Karpas-422 (cell line): ENCODE results near the gene DNAJB6. TPM values are rescaled to one million over a fixed set of nuclear protein-coding genes. Genes with fewer than 3 reads are reported as not detected.
A peak's percentile ranks its signal among the peaks of the same experiment; 100 is the strongest.
"Not testable (repeated sequence)": the region's sequence is repeated elsewhere in the genome, so short reads cannot be mapped to it uniquely, and the experiment has no call there.

Experiments
- DNase-seq: peaks from one replicate; pipeline ENCODE4 v3.0.0-alpha.2; 2015
- H2AFZ ChIP-seq: fragments of 200-600 bp; sonication (generic); 2 replicates; pipeline ENCODE4 v1.6.1; 2014; ENCODE audit warnings: antibody characterized with exemption, low read length, mixed read lengths
- H3K27ac ChIP-seq: fragments of 200-600 bp; sonication (generic); 2 replicates; pipeline ENCODE4 v1.5.1; 2014; ENCODE audit warnings: mild to moderate bottlenecking, low read length, moderate library complexity
- H3K27me3 ChIP-seq: fragments of 200-600 bp; sonication (generic); 2 replicates; pipeline ENCODE4 v1.6.1; 2014; ENCODE audit warnings: low read length, mixed read lengths
- H3K36me3 ChIP-seq: fragments of 200-600 bp; sonication (generic); 2 replicates; pipeline ENCODE4 v1.6.1; 2014; ENCODE audit warnings: low read length, mixed read lengths; ENCODE audit not compliant: insufficient read depth
- H3K4me1 ChIP-seq: fragments of 200-600 bp; sonication (generic); 2 replicates; pipeline ENCODE4 v1.6.1; 2014; ENCODE audit warnings: mild to moderate bottlenecking, low read length, mixed read lengths
- H3K4me2 ChIP-seq: fragments of 200-600 bp; sonication (generic); 2 replicates; pipeline ENCODE4 v1.6.1; 2014; ENCODE audit warnings: low read length, low read depth, mild to moderate bottlenecking; ENCODE audit not compliant: poor library complexity, severe bottlenecking
- H3K4me3 ChIP-seq: fragments of 200-600 bp; sonication (generic); 2 replicates; pipeline ENCODE4 v1.5.1; 2014; ENCODE audit warnings: mild to moderate bottlenecking, antibody characterized with exemption, low read length, mixed read lengths
- H3K79me2 ChIP-seq: fragments of 200-600 bp; sonication (generic); 2 replicates; pipeline ENCODE4 v1.6.1; 2014; ENCODE audit warnings: mild to moderate bottlenecking, low read length, mixed read lengths
- H3K9ac ChIP-seq: fragments of 200-600 bp; sonication (generic); 2 replicates; pipeline ENCODE4 v1.6.0; 2014; ENCODE audit warnings: low read length
- H3K9me2 ChIP-seq: fragments of 200-600 bp; sonication (generic), shearing (Covaris generic); replicated peaks from 2 replicates; pipeline ENCODE4 v1.6.0; 2014; ENCODE audit warnings: mild to moderate bottlenecking, low read length, moderate library complexity; ENCODE audit not compliant: insufficient read depth
- H3K9me3 ChIP-seq: fragments of 300-700, 200-600 bp; sonication (generic); 2 replicates; pipeline ENCODE4 v1.6.1; 2014; ENCODE audit warnings: low read length, mixed read lengths
- H4K20me1 ChIP-seq: fragments of 200-600 bp; sonication (generic); 2 replicates; pipeline ENCODE4 v1.6.1; 2014; ENCODE audit warnings: mild to moderate bottlenecking, antibody characterized with exemption, low read length, low read depth; ENCODE audit not compliant: insufficient read depth
- total RNA-seq: library from RNA; depleted of rRNA; stranded (reverse); fragments of >200 nt; shearing (Covaris generic); gene quantifications from 2 replicates; pipeline ENCODE4 v1.2.3, GENCODE V29; 2014; ENCODE audit warnings: low replicate concordance

The DNAJB6 gene
- total RNA-seq, 1 experiment from 2014 or later, result 54.5 TPM

GRCh38 chr7:157331049-157331448, 5.8 kb upstream of the DNAJB6 start:
- not testable (repeated sequence) for H3K79me2 ChIP-seq, H3K9ac ChIP-seq, H2AFZ ChIP-seq, H4K20me1 ChIP-seq, H3K9me3 ChIP-seq, H3K4me2 ChIP-seq, DNase-seq, H3K36me3 ChIP-seq, H3K4me3 ChIP-seq, H3K9me2 ChIP-seq, H3K27ac ChIP-seq, H3K27me3 ChIP-seq
- peaks cover 36% of the 10 kb centered on the region for H3K4me1 ChIP-seq

- no peaks in the 10 kb centered on the region for H3K27me3 ChIP-seq
- H3K4me1 ChIP-seq, result peaks cover 61% of the 10 kb centered on the region
- H3K9me2 ChIP-seq, result no peaks in the 10 kb centered on the region
- H3K4me3 ChIP-seq, result no peak overlapping the region
- no peaks in the 10 kb centered on the region for H3K36me3 ChIP-seq
- H4K20me1 ChIP-seq, result peaks cover 19% of the 10 kb centered on the region
- H3K27ac ChIP-seq, result no peak overlapping the region
- no peak overlapping the region for H3K4me2 ChIP-seq
- no peak overlapping the region for H3K9ac ChIP-seq
- H2AFZ ChIP-seq, result no peak overlapping the region
- DNase-seq, result no peak
- H3K79me2 ChIP-seq, result peaks cover 30% of the 10 kb centered on the region
- H3K9me3 ChIP-seq, result no peaks in the 10 kb centered on the region
These were observed 1.6 kb upstream of the DNAJB6 start for GRCh38 chr7:157335236-157335635.

- no peaks in the 10 kb centered on the region for H3K9me3 ChIP-seq
- peak overlapping the region; percentile 78 for H3K9ac ChIP-seq
- H3K9me2 ChIP-seq, result no peaks in the 10 kb centered on the region
- H3K36me3 ChIP-seq, result no peaks in the 10 kb centered on the region
- H4K20me1 ChIP-seq, result peaks cover 26% of the 10 kb centered on the region
- H2AFZ ChIP-seq, result peak overlapping the region; percentile 91
- H3K79me2 ChIP-seq, result peaks cover 38% of the 10 kb centered on the region
- H3K4me2 ChIP-seq, result peak overlapping the region; percentile 73
- peaks cover 65% of the 10 kb centered on the region for H3K4me1 ChIP-seq
- DNase-seq, result no peak
- no peaks in the 10 kb centered on the region for H3K27me3 ChIP-seq
- peak overlapping the region; percentile 79 for H3K4me3 ChIP-seq
- no peak overlapping the region for H3K27ac ChIP-seq
These were observed 817 bp upstream of the DNAJB6 start for GRCh38 chr7:157335991-157336382.

- Histone ChIP-seq H3K4me1 (peaks cover 55% of the 10 kb centered on the region), H3K9ac (peak overlapping the region; percentile 78), H4K20me1 (peaks cover 32% of the 10 kb centered on the region), H3K4me2 (peak overlapping the region; percentile 73), H3K27ac (peak overlapping the region; percentile 59), H3K9me3 (no peaks in the 10 kb centered on the region), H2AFZ (no peak overlapping the region), H3K36me3 (no peaks in the 10 kb centered on the region), H3K27me3 (no peaks in the 10 kb centered on the region), H3K9me2 (no peaks in the 10 kb centered on the region), H3K79me2 (peaks cover 53% of the 10 kb centered on the region), H3K4me3 (peak overlapping the region; percentile 79)
- DNase-seq, result peak; percentile 82
These were observed 729 bp downstream of the DNAJB6 start for GRCh38 chr7:157337316-157338149.

GRCh38 chr7:157339777-157340677, 3.2 kb downstream of the DNAJB6 start:
- Histone ChIP-seq H3K4me3 (no peak overlapping the region), H3K27me3 (no peaks in the 10 kb centered on the region), H3K4me1 (peaks cover 40% of the 10 kb centered on the region), H3K79me2 (peaks cover 78% of the 10 kb centered on the region), H2AFZ (no peak overlapping the region), H3K9me2 (no peaks in the 10 kb centered on the region), H3K9ac (no peak overlapping the region), H3K9me3 (no peaks in the 10 kb centered on the region), H3K27ac (no peak overlapping the region), H3K4me2 (peak overlapping the region; percentile 42), H3K36me3 (no peaks in the 10 kb centered on the region), H4K20me1 (peaks cover 32% of the 10 kb centered on the region)
- peak; percentile 91 for DNase-seq

GRCh38 chr7:157347217-157347904, 10.6 kb downstream of the DNAJB6 start:
- Histone ChIP-seq H3K79me2 (peaks cover 99% of the 10 kb centered on the region), H4K20me1 (peaks cover 12% of the 10 kb centered on the region; the same call in 1 of the 2 replicates), H3K27ac (no peak overlapping the region), H3K9me2 (no peaks in the 10 kb centered on the region), H3K36me3 (no peaks in the 10 kb centered on the region), H3K27me3 (no peaks in the 10 kb centered on the region), H2AFZ (no peak overlapping the region), H3K4me2 (no peak overlapping the region), H3K4me3 (no peak overlapping the region), H3K9ac (no peak overlapping the region), H3K9me3 (no peaks in the 10 kb centered on the region), H3K4me1 (peaks cover 25% of the 10 kb centered on the region)
- no peak for DNase-seq

- H3K27me3 ChIP-seq, result no peaks in the 10 kb centered on the region
- peaks cover 25% of the 10 kb centered on the region for H3K4me1 ChIP-seq
- peaks cover 99% of the 10 kb centered on the region for H3K79me2 ChIP-seq
- no peaks in the 10 kb centered on the region for H3K9me3 ChIP-seq
- H4K20me1 ChIP-seq, result peaks cover 12% of the 10 kb centered on the region; the same call in 1 of the 2 replicates
- DNase-seq, result no peak
- no peaks in the 10 kb centered on the region for H3K9me2 ChIP-seq
- H3K9ac ChIP-seq, result no peak overlapping the region
- no peak overlapping the region for H3K4me2 ChIP-seq
- no peak overlapping the region for H2AFZ ChIP-seq
- no peak overlapping the region for H3K27ac ChIP-seq
- H3K4me3 ChIP-seq, result no peak overlapping the region
- H3K36me3 ChIP-seq, result no peaks in the 10 kb centered on the region
These were observed 11.7 kb downstream of the DNAJB6 start for GRCh38 chr7:157348548-157348947.
